ENCODE data around the gene ANKRD39. TPM values are rescaled to one million over a fixed set of nuclear protein-coding genes. Genes with fewer than 3 reads are reported as not detected.

ANKRD39 gene
- total and polyA plus RNA-seq, 9 of the 15 experiments (the other 6 are each of a cell fraction or from before 2014, with no cell fraction given), result 8.2 to 33.1 (median 23.8) TPM

GRCh38 chr2:96816127-96816835 lies 41.5 kb downstream of the ANKRD39 start, which contains the start of gene CNNM3 (continued):
- TF ChIP-seq ETS1 (conservative IDR thresholded peaks at IDR 0.05; ENCODE audit: control insufficient read depth, low read depth, low read length) (peak; percentile 67; the same call in 1 of the 2 replicates), HMG20B (CRISPR knock-in tag; IDR thresholded peaks at IDR 0.05) (no peak), HSF4 (CRISPR knock-in tag; IDR thresholded peaks at IDR 0.05; ENCODE audit: borderline replicate concordance) (no peak), PRDM10 (IDR thresholded peaks at IDR 0.05; ENCODE audit: partially characterized antibody) (peak; percentile 74), ZFP30 (CRISPR knock-in tag; IDR thresholded peaks at IDR 0.05; ENCODE audit: borderline replicate concordance) (no peak), C11orf30 (IDR thresholded peaks at IDR 0.05; ENCODE audit: low read depth) (peak; percentile 31; the same call in 1 of the 2 replicates), SOX6 (IDR thresholded peaks at IDR 0.05) (peak; percentile 45; the same call in 1 of the 2 replicates), TSC22D4 (tag; IDR thresholded peaks at IDR 0.05) (no peak), CAMTA2 (CRISPR knock-in tag; conservative IDR thresholded peaks at IDR 0.05) (0 out of 2 replicates have a peak, but pooled peaks have one; percentile 48), POLR2AphosphoS5 (IDR thresholded peaks at IDR 0.05; ENCODE audit: control insufficient read depth, insufficient read depth, low read depth, low read length) (peak; percentile 50; the same call in 1 of the 2 replicates), TRIM24 (IDR thresholded peaks at IDR 0.05) (no peak), CCNT2 (IDR thresholded peaks at IDR 0.05; ENCODE audit: borderline replicate concordance, extremely low read depth, insufficient read length, low read depth, low read length) (peak; percentile 73), UBTF (IDR thresholded peaks at IDR 0.05; ENCODE audit: borderline replicate concordance in 1 of 2, low read depth in 2 of 2, low read length in 2 of 2) (peak; percentile 23 to 64; a peak in 1 of 4 replicates), ZNF197 (CRISPR knock-in tag; IDR thresholded peaks at IDR 0.05; ENCODE audit: low read depth) (no peak), ZNF766 (CRISPR knock-in tag; conservative IDR thresholded peaks at IDR 0.05) (no peak), ID3 (CRISPR knock-in tag; IDR thresholded peaks at IDR 0.05) (no peak), ID3 (tag; IDR thresholded peaks at IDR 0.05) (no peak), CBX5 (IDR thresholded peaks at IDR 0.05; ENCODE audit: borderline replicate concordance, low read depth) (no peak)

Measured in K562 (cell line).